ENCODE measurements around the gene ST14. TPM values are rescaled to one million over a fixed set of nuclear protein-coding genes. Genes with fewer than 3 reads are reported as not detected.

Gene ST14
- total RNA-seq, 1 experiment from 2014 or later, result 0.30 TPM

DNA sequence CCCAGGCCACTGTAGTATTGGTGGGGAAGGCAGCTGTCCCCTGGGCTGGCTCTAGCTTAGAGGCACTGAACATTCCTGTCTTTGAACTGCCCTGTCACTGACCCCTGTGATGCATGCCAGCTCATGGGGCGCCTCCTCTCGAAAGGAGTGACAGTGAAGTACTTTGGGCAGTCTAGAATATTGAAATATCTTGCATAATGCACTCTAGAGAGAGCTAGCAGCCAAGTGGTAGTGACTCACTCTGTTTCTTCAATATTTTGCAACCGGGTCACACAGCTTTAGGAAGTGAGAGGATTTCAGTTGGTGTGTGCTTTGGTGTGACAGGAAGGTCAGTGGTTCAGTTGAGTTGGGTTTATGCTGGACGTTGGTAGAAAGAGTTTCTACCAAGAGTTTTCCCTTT is 35.5 kb upstream of the ST14 start:
- Histone ChIP-seq H3K9me3 (ENCODE audit: low read depth, low read length, poor library complexity, severe bottlenecking) (no peaks in the 10 kb centered on the region), H3K36me3 (ENCODE audit: insufficient read depth, low read length, poor library complexity, severe bottlenecking) (peaks cover 52% of the 10 kb centered on the region), H3K27ac (ENCODE audit: low read depth, low read length, poor library complexity, severe bottlenecking) (no peak overlapping the region), H3K4me3 (ENCODE audit: low read depth, low read length, poor library complexity, severe bottlenecking) (no peak overlapping the region), H3K4me1 (ENCODE audit: insufficient read depth, low read length, poor library complexity, severe bottlenecking) (no peaks in the 10 kb centered on the region), H3K27me3 (replicated peaks; ENCODE audit: insufficient read depth, low read depth, low read length, poor library complexity) (no peaks in the 10 kb centered on the region)
- POLR2A ChIA-PET (ENCODE audit: low non-redundant PET), result no interaction called here
- TF ChIP-seq, protein P1, sequence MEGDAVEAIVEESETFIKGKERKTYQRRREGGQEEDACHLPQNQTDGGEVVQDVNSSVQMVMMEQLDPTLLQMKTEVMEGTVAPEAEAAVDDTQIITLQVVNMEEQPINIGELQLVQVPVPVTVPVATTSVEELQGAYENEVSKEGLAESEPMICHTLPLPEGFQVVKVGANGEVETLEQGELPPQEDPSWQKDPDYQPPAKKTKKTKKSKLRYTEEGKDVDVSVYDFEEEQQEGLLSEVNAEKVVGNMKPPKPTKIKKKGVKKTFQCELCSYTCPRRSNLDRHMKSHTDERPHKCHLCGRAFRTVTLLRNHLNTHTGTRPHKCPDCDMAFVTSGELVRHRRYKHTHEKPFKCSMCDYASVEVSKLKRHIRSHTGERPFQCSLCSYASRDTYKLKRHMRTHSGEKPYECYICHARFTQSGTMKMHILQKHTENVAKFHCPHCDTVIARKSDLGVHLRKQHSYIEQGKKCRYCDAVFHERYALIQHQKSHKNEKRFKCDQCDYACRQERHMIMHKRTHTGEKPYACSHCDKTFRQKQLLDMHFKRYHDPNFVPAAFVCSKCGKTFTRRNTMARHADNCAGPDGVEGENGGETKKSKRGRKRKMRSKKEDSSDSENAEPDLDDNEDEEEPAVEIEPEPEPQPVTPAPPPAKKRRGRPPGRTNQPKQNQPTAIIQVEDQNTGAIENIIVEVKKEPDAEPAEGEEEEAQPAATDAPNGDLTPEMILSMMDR (conservative IDR thresholded peaks at IDR 0.05; ENCODE audit: low read depth, low read length), result no peak
- no peak for TF ChIP-seq EZH2 (IDR thresholded peaks at IDR 0.05; ENCODE audit: borderline replicate concordance, low read depth, low read length, poor library complexity, severe bottlenecking)
- CTCF ChIA-PET, result no interaction called here
- BruUV-seq (replicated peaks), result no TSS peak
- intact Hi-C loops (cut with micrococcal nuclease; ENCODE audit: unreplicated experiment), result no loop called here
- peak; percentile 18 for DNase-seq (ENCODE audit: low spot score)

DNA sequence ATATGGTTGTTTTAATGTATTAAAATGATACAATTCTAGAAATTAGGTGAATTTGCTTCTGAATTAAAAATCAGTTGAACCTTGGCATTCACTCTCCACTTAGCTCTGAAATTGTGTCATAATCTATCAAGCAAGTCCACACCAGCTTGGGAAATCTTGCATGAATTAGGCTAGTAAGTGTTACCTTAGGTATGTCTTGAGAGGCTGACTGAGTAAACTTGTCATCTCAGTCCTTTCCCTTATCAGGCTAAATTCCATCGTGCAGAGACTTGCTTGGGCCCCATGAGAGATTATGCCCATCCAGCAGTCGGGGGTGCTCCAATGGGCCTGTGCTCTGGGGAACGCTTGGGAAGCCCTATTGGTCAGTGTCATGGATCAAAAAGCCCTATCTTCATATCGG is 33.9 kb upstream of the ST14 start:
- no peak for DNase-seq (ENCODE audit: low spot score)
- CTCF ChIA-PET, result no interaction called here
- Histone ChIP-seq H3K4me1 (ENCODE audit: insufficient read depth, low read length, poor library complexity, severe bottlenecking) (no peaks in the 10 kb centered on the region), H3K27ac (ENCODE audit: low read depth, low read length, poor library complexity, severe bottlenecking) (no peak overlapping the region), H3K4me3 (ENCODE audit: low read depth, low read length, poor library complexity, severe bottlenecking) (no peak overlapping the region), H3K36me3 (ENCODE audit: insufficient read depth, low read length, poor library complexity, severe bottlenecking) (peaks cover 62% of the 10 kb centered on the region), H3K9me3 (ENCODE audit: low read depth, low read length, poor library complexity, severe bottlenecking) (no peaks in the 10 kb centered on the region), H3K27me3 (replicated peaks; ENCODE audit: insufficient read depth, low read depth, low read length, poor library complexity) (no peaks in the 10 kb centered on the region)
- BruUV-seq (replicated peaks), result no TSS peak
- POLR2A ChIA-PET (ENCODE audit: low non-redundant PET), result no interaction called here
- intact Hi-C loops (cut with micrococcal nuclease; ENCODE audit: unreplicated experiment), result no loop called here
- TF ChIP-seq EZH2 (IDR thresholded peaks at IDR 0.05; ENCODE audit: borderline replicate concordance, low read depth, low read length, poor library complexity, severe bottlenecking), result no peak
- TF ChIP-seq, protein P1 (conservative IDR thresholded peaks at IDR 0.05; ENCODE audit: low read depth, low read length), result no peak

DNA sequence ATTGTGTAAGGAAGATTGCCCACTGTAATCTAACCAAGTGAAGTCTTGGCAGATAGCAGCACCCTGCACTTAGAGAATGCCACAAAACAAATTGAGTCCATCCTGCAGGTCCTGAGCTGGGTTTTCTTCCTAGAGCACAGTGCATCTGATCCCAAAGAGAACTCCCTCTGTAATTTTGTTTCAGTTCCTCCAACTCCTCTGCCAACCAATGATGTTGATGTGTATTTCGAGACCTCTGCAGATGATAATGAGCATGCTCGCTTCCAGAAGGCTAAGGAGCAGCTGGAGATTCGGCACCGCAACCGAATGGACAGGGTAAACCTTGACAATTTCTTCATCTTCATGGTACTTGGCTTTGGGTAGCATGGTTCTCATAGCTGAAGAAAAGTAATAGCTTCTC is 33.1 kb upstream of the ST14 start:
- ChIA-PET CTCF (no interaction called here), POLR2A (ENCODE audit: low non-redundant PET) (no interaction called here)
- intact Hi-C loops (cut with micrococcal nuclease; ENCODE audit: unreplicated experiment), result no loop called here
- H3K36me3 ChIP-seq (ENCODE audit: insufficient read depth, low read length, poor library complexity, severe bottlenecking), result peaks cover 66% of the 10 kb centered on the region
- TF ChIP-seq EZH2 (IDR thresholded peaks at IDR 0.05; ENCODE audit: borderline replicate concordance, low read depth, low read length, poor library complexity, severe bottlenecking), result no peak
- TF ChIP-seq, protein P1 (conservative IDR thresholded peaks at IDR 0.05; ENCODE audit: low read depth, low read length), result no peak
- no peak overlapping the region for H3K27ac ChIP-seq (ENCODE audit: low read depth, low read length, poor library complexity, severe bottlenecking)
- no peak overlapping the region for H3K4me3 ChIP-seq (ENCODE audit: low read depth, low read length, poor library complexity, severe bottlenecking)
- no peak for DNase-seq (ENCODE audit: low spot score)
- H3K9me3 ChIP-seq (ENCODE audit: low read depth, low read length, poor library complexity, severe bottlenecking), result no peaks in the 10 kb centered on the region
- no TSS peak for BruUV-seq (replicated peaks)
- no peaks in the 10 kb centered on the region for H3K27me3 ChIP-seq (replicated peaks; ENCODE audit: insufficient read depth, low read depth, low read length, poor library complexity)
- H3K4me1 ChIP-seq (ENCODE audit: insufficient read depth, low read length, poor library complexity, severe bottlenecking), result no peaks in the 10 kb centered on the region
